GM10266 (cell line): ENCODE results near the gene HECTD4.

Experiments used
- DNase-seq: peaks from one replicate; pipeline ENCODE4 v3.0.0; 2012; ENCODE audit errors: extremely low spot score
- CTCF ChIP-seq: IDR thresholded peaks from 2 replicates; pipeline ENCODE4 v1.5.1; 2012; ENCODE audit warnings: mild to moderate bottlenecking, low read depth; ENCODE audit not compliant: control insufficient read depth, insufficient read depth; ENCODE audit errors: missing control alignments

HECTD4 gene, protein sequence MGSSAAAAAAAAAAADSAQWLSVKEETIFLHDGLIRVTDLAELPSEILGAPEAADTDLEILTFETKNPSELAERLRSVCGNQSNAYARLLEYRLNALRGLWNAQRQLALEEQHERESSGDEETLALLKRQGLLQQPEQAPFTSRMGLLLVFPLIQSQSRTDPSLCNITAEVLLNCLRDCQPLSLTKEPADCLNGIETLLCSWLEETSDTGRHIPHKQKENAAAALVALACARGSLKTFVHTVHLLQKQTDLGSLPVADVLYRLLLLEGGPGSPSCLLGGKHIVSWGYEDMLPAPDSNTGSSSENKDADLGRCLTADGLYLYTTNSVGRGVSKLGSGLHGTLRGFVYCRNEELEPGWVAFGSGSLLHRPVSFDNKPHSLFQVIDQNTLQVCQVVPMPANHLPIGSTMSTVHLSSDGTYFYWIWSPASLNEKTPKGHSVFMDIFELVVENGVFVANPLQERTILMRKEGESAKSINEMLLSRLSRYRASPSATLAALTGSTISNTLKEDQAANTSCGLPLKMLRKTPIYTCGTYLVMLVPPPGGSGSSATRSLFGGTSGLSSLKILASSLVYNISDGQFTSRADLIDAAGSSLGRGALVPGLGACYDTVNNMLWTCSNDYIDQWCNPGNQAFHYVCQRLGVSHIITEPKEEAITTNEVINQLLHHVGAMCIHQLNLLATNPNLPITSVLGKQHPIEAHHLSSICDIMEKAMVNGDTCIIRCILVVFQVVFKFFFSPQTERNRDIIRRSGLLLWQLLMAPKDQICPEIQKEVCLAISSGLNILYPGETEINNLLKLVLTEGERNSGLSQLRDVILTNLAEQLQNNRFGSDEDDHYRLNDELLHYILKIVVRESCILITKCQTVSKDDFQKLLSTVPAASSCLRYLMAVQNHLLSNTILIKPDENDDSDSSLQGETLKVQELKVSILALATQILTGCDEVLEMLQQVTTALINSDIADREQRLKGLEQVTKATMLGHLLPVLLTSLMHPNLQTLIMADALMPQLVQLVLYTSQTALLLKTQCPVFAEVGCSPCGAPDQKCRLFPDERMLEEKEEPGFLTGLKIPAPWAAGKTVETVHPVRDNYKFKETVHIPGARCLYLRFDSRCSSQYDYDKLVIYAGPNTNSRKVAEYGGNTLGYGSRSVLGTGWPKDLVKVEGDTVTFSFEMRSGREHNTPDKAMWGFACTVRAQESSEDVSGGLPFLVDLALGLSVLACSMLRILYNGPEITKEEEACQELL (N-terminal part only)

GRCh38 chr12:112381883-112382796 lies at the start of gene HECTD4:
Gene HECTD4 (minus strand): TSS chr12:112382431. CDS start chr12:112382128, 303 bp downstream.
- TF ChIP-seq CTCF: no peak
- DNase-seq: peak; percentile 98

GRCh38 chr12:112431965-112432364 lies 49.7 kb upstream of the HECTD4 start:
- DNase-seq: no peak
- TF ChIP-seq CTCF: no peak

DNA sequence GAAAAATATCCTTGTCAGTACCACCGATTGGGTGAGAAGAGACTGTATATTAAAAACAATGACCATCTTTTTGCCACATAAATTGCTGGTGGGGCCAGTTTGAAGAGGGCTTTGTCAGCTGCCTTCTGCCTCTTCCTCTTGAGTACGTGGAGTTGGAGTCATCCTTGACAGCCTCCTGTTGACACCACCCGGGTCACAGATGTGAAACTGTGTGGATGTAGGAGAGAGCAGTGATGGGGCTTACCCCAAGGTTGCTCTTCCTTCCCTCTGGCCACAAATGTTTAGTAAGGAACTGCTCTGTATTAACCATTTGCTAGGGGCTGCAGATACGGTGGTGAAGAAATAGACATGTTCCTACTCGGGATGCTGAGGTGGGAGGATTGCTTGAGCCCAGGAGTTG lies 48.7 kb upstream of the HECTD4 start:
- no peak for TF ChIP-seq CTCF
- no peak for DNase-seq

GRCh38 chr12:112427760-112428159 lies 45.5 kb upstream of the HECTD4 start:
- DNase-seq: no peak
- TF ChIP-seq CTCF: no peak

DNA sequence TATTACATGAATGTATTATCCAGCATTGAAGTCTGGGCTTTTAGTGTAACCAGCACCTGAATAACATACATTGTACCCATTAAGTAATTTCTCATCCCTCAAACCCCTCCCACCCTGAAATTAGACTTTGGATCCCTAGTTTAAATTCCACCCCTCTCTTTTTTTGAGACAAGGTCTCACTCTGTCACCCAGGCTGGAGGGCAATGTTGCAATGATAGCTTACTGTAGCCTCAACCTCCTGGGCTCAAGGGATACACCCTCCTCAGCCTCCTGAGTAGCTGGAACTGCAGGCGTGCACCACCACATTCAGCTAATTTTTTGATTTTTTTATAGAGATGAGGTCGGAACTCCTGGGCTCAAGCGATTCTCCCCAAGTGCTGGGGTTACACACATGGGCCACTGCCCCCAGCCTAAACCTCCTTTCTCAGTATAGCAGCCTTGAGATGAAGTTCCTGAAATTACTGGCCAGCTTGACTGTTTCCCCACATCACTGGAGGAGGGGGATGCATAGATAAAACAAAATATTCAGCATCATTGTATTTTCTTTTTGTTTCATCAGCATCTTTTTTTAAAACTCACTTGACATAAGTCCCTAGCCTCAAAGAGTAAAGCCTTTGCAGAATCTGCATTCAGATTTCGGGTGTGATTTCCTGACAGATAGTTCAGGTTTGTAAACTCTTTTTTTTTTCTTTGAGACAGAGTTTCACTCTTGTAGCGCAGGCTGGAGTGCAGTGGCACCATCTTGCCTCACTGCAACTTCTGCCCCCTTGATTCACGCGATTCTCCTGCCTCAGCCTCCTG lies 43.6 kb upstream of the HECTD4 start:
- no peak for DNase-seq
- TF ChIP-seq CTCF: no peak

DNA sequence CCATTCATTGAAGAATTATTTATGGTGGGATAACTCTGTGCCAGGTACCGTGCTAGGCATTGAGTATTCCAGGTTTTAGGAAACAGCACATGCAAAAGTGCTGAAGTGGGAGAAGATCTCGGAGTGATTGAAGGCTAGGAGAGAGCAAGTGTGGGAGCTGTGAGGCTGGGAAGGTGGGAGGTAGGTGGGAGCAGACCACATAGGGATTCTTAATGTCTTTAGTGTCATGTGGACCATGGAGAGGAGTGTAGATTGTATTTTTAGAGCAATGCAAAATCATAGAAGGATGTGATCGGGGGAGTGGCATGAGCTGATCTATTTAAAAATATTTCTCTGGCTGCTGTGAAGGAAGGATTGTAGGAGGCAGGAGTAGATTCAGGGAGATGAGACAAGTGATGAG lies 41.9 kb upstream of the HECTD4 start:
- no peak for DNase-seq
- TF ChIP-seq CTCF: no peak
